KG1 (cell line): ENCODE data around the gene TMEFF1.

Experiments
- DNase-seq: peaks from one replicate; lab custom pipeline; 2025; lab: John Stamatoyannopoulos, UW

The TMEFF1 gene

GRCh38 chr9:100577776-100578448 lies 105.0 kb downstream of the TMEFF1 start, which contains the start of gene CAVIN4:
Gene CAVIN4, plus strand, starts transcription at chr9:100578079. Its CDS starts 65 bp downstream, at chr9:100578144.
- no peak for DNase-seq

GRCh38 chr9:100578610-100579009 lies 105.7 kb downstream of the TMEFF1 start:
- DNase-seq, result no peak

- no peak for DNase-seq
Observed at GRCh38 chr9:100579665-100580064, 106.7 kb downstream of the TMEFF1 start.

- no peak for DNase-seq
Observed at GRCh38 chr9:100580257-100580656, 107.3 kb downstream of the TMEFF1 start.

- DNase-seq, result no peak
Observed at GRCh38 chr9:100581081-100581480, 108.1 kb downstream of the TMEFF1 start.

- DNase-seq, result no peak
Observed at GRCh38 chr9:100581661-100582060, 108.7 kb downstream of the TMEFF1 start.

- no peak for DNase-seq
Observed at GRCh38 chr9:100583014-100583802, 110.3 kb downstream of the TMEFF1 start.

- no peak for DNase-seq
Observed at GRCh38 chr9:100584951-100585350, 112.0 kb downstream of the TMEFF1 start.

GRCh38 chr9:100586093-100586492 lies 113.1 kb downstream of the TMEFF1 start:
- DNase-seq, result no peak

- no peak for DNase-seq
Observed at GRCh38 chr9:100587375-100587774, 114.4 kb downstream of the TMEFF1 start.

- no peak for DNase-seq
Observed at GRCh38 chr9:100589582-100589981, 116.6 kb downstream of the TMEFF1 start.

- DNase-seq, result no peak
Observed at GRCh38 chr9:100590481-100590880, 117.5 kb downstream of the TMEFF1 start.

- DNase-seq, result no peak
Observed at GRCh38 chr9:100591139-100591538, 118.2 kb downstream of the TMEFF1 start.

- no peak for DNase-seq
Observed at GRCh38 chr9:100591639-100592412, 118.9 kb downstream of the TMEFF1 start.

- DNase-seq, result peak; percentile 51
Observed at GRCh38 chr9:100595391-100596199, 122.6 kb downstream of the TMEFF1 start.

GRCh38 chr9:100597236-100597635 lies 124.3 kb downstream of the TMEFF1 start:
- DNase-seq, result no peak

GRCh38 chr9:100598641-100599145 lies 125.7 kb downstream of the TMEFF1 start:
- DNase-seq, result peak; percentile 51

GRCh38 chr9:100600521-100601079 lies 127.7 kb downstream of the TMEFF1 start:
- DNase-seq, result no peak

GRCh38 chr9:100601216-100601615 lies 128.3 kb downstream of the TMEFF1 start:
- DNase-seq, result no peak

GRCh38 chr9:100602342-100602801 lies 129.4 kb downstream of the TMEFF1 start:
- peak; percentile 8 for DNase-seq

GRCh38 chr9:100605405-100605804 lies 132.5 kb downstream of the TMEFF1 start:
- DNase-seq, result no peak
